ENCODE results near the gene CLPSL2.

DNA sequence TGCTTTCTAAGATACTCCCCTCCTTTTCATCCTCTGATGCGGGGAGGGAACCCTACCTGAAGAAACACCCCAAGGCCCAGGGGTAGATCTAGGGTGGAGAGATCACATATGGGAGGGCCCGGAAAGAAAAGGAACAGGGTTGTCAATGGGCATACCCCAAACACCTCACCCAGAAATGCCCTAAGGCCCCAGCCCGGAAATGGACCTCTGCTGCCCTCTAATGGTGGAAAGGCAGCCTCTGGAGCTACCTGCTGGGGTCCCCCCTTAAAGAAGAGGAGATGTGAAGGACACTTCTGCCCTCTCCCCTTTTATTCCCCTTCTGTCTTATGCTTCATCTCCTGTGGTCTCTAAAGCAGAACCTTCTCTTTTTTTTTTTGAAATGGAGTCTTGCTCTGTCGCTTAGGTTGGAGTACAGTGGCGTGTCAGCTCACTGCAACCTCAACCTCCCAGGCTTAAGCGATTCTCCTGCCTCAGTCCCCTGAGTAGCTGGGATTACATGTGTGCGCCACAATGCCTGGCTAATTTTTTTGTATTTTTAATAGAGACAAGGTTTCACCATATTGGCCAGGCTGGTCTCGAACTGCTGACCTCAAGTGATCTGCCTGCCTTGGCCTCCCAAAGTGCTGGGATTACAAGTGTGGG, 40.0 kb upstream of the CLPSL2 start:
- TF ChIP-seq, protein P1, sequence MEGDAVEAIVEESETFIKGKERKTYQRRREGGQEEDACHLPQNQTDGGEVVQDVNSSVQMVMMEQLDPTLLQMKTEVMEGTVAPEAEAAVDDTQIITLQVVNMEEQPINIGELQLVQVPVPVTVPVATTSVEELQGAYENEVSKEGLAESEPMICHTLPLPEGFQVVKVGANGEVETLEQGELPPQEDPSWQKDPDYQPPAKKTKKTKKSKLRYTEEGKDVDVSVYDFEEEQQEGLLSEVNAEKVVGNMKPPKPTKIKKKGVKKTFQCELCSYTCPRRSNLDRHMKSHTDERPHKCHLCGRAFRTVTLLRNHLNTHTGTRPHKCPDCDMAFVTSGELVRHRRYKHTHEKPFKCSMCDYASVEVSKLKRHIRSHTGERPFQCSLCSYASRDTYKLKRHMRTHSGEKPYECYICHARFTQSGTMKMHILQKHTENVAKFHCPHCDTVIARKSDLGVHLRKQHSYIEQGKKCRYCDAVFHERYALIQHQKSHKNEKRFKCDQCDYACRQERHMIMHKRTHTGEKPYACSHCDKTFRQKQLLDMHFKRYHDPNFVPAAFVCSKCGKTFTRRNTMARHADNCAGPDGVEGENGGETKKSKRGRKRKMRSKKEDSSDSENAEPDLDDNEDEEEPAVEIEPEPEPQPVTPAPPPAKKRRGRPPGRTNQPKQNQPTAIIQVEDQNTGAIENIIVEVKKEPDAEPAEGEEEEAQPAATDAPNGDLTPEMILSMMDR (IDR thresholded peaks at IDR 0.05) = peak; percentile 88 to 95 (median 91)
- no peak for TF ChIP-seq EP300 (IDR thresholded peaks at IDR 0.05)
- no peak for TF ChIP-seq POLR2A (IDR thresholded peaks at IDR 0.05; ENCODE audit: low read depth)
- TF ChIP-seq POLR2AphosphoS5 (IDR thresholded peaks at IDR 0.05) = peak in 1 of 2 donors; percentile 45

Measured in esophagus muscularis mucosa (tissue), 4 donors.